ENCODE results near the gene ZCCHC7.

ZCCHC7 gene

GRCh38 chr9:37295796-37296195 lies 175.4 kb downstream of the ZCCHC7 start:
- H4K20me1 ChIP-seq (ENCODE audit: insufficient read depth, low read length, poor library complexity, severe bottlenecking), result no peaks in the 10 kb centered on the region
- H3K27me3 ChIP-seq (ENCODE audit: insufficient read depth, low read length, poor library complexity, severe bottlenecking), result no peaks in the 10 kb centered on the region
- H3K4me2 ChIP-seq (ENCODE audit: low read depth, low read length, poor library complexity, severe bottlenecking), result peak overlapping the region; percentile 75
- no peak for TF ChIP-seq EZH2phosphoT487 (IDR thresholded peaks at IDR 0.05; ENCODE audit: borderline replicate concordance)
- TF ChIP-seq, protein P1, sequence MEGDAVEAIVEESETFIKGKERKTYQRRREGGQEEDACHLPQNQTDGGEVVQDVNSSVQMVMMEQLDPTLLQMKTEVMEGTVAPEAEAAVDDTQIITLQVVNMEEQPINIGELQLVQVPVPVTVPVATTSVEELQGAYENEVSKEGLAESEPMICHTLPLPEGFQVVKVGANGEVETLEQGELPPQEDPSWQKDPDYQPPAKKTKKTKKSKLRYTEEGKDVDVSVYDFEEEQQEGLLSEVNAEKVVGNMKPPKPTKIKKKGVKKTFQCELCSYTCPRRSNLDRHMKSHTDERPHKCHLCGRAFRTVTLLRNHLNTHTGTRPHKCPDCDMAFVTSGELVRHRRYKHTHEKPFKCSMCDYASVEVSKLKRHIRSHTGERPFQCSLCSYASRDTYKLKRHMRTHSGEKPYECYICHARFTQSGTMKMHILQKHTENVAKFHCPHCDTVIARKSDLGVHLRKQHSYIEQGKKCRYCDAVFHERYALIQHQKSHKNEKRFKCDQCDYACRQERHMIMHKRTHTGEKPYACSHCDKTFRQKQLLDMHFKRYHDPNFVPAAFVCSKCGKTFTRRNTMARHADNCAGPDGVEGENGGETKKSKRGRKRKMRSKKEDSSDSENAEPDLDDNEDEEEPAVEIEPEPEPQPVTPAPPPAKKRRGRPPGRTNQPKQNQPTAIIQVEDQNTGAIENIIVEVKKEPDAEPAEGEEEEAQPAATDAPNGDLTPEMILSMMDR (conservative IDR thresholded peaks at IDR 0.05; ENCODE audit: low read length), result peak; percentile 75
- peaks cover 90% of the 10 kb centered on the region for H3K4me1 ChIP-seq (ENCODE audit: insufficient read depth, low read length, poor library complexity, severe bottlenecking)
- H3K9me3 ChIP-seq (ENCODE audit: insufficient read depth, low read depth, low read length), result no peaks in the 10 kb centered on the region
- H3K36me3 ChIP-seq (ENCODE audit: insufficient read depth, low read length), result no peaks in the 10 kb centered on the region
- no peaks in the 10 kb centered on the region for H3K9me2 ChIP-seq (replicated peaks; ENCODE audit: low read depth, low read length)
- H3K9ac ChIP-seq (ENCODE audit: low read depth, low read length, poor library complexity, severe bottlenecking), result peak overlapping the region; percentile 75
- peaks cover 85% of the 10 kb centered on the region for H3K79me2 ChIP-seq (ENCODE audit: insufficient read depth, low read length)
- H2AFZ ChIP-seq (ENCODE audit: low read length), result no peak overlapping the region
- peaks cover 13% of the 10 kb centered on the region; the same call in 1 of the 2 replicates for H3F3A ChIP-seq (ENCODE audit: low read depth)
- H3K4me3 ChIP-seq (ENCODE audit: low read length, poor library complexity, severe bottlenecking), result peak overlapping the region; percentile 64

- H3K9me2 ChIP-seq (replicated peaks; ENCODE audit: low read depth, low read length), result no peaks in the 10 kb centered on the region
- H3K4me2 ChIP-seq (ENCODE audit: low read depth, low read length, poor library complexity, severe bottlenecking), result peak overlapping the region; percentile 20
- peaks cover 78% of the 10 kb centered on the region for H3K79me2 ChIP-seq (ENCODE audit: insufficient read depth, low read length)
- no peak overlapping the region for H2AFZ ChIP-seq (ENCODE audit: low read length)
- no peak for TF ChIP-seq EZH2phosphoT487 (IDR thresholded peaks at IDR 0.05; ENCODE audit: borderline replicate concordance)
- TF ChIP-seq, protein P1 (conservative IDR thresholded peaks at IDR 0.05; ENCODE audit: low read length), result no peak
- H4K20me1 ChIP-seq (ENCODE audit: insufficient read depth, low read length, poor library complexity, severe bottlenecking), result no peaks in the 10 kb centered on the region
- H3K4me3 ChIP-seq (ENCODE audit: low read length, poor library complexity, severe bottlenecking), result no peak overlapping the region
- H3K36me3 ChIP-seq (ENCODE audit: insufficient read depth, low read length), result no peaks in the 10 kb centered on the region
- H3F3A ChIP-seq (ENCODE audit: low read depth), result peaks cover 21% of the 10 kb centered on the region; the same call in 1 of the 2 replicates
- peaks cover 99% of the 10 kb centered on the region for H3K4me1 ChIP-seq (ENCODE audit: insufficient read depth, low read length, poor library complexity, severe bottlenecking)
- H3K9me3 ChIP-seq (ENCODE audit: insufficient read depth, low read depth, low read length), result no peaks in the 10 kb centered on the region
- no peaks in the 10 kb centered on the region for H3K27me3 ChIP-seq (ENCODE audit: insufficient read depth, low read length, poor library complexity, severe bottlenecking)
- H3K9ac ChIP-seq (ENCODE audit: low read depth, low read length, poor library complexity, severe bottlenecking), result peak overlapping the region; percentile 24
Measured at GRCh38 chr9:37297592-37297991, 177.2 kb downstream of the ZCCHC7 start.

DNA sequence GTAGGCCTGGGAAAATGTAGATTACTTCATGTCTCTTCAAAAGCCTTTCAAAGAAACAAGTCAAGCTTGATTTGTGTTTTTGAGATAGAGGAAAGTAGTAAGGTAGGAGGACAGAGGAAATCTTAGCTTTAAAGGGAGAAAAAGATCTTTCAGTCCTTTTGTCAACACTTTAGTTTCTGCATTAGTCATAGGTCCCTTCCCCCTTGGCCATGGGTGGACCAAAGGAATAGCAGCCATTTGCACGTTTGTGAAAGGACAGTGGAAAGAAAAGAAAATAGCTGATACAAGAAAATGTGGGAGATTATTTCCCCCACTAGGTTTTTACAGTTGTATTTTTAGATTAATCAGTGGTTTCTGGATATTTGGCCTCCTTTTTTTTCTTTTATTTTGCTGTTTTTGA lies 180.2 kb downstream of the ZCCHC7 start:
- TF ChIP-seq, protein P1 (conservative IDR thresholded peaks at IDR 0.05; ENCODE audit: low read length), result no peak
- TF ChIP-seq EZH2phosphoT487 (IDR thresholded peaks at IDR 0.05; ENCODE audit: borderline replicate concordance), result no peak
- Histone ChIP-seq H3K79me2 (ENCODE audit: insufficient read depth, low read length) (peaks cover 78% of the 10 kb centered on the region), H2AFZ (ENCODE audit: low read length) (no peak overlapping the region), H3F3A (ENCODE audit: low read depth) (peaks cover 10% of the 10 kb centered on the region; the same call in 1 of the 2 replicates), H3K4me3 (ENCODE audit: low read length, poor library complexity, severe bottlenecking) (no peak overlapping the region), H3K9ac (ENCODE audit: low read depth, low read length, poor library complexity, severe bottlenecking) (peak overlapping the region; percentile 74), H3K9me2 (replicated peaks; ENCODE audit: low read depth, low read length) (no peaks in the 10 kb centered on the region), H3K4me2 (ENCODE audit: low read depth, low read length, poor library complexity, severe bottlenecking) (peak overlapping the region; percentile 83), H3K27me3 (ENCODE audit: insufficient read depth, low read length, poor library complexity, severe bottlenecking) (no peaks in the 10 kb centered on the region), H3K9me3 (ENCODE audit: insufficient read depth, low read depth, low read length) (no peaks in the 10 kb centered on the region), H4K20me1 (ENCODE audit: insufficient read depth, low read length, poor library complexity, severe bottlenecking) (no peaks in the 10 kb centered on the region), H3K36me3 (ENCODE audit: insufficient read depth, low read length) (peaks cover 18% of the 10 kb centered on the region; the same call in 1 of the 2 replicates), H3K4me1 (ENCODE audit: insufficient read depth, low read length, poor library complexity, severe bottlenecking) (peaks cover 94% of the 10 kb centered on the region)

Measured in Loucy (cell line).